ENCODE data around the gene THOP1.

The THOP1 gene

GRCh38 chr19:2853015-2853606 is 67.8 kb downstream of the THOP1 start:
- H3K4me3 ChIP-seq (ENCODE audit: control insufficient read depth, low read depth, low read length): no peak overlapping the region
- no peak for TF ChIP-seq CTCF (conservative IDR thresholded peaks at IDR 0.05; ENCODE audit: control insufficient read depth, insufficient read depth, low read depth, low read length)
- DNase-seq (ENCODE audit: low read depth): no peak

GRCh38 chr19:2854849-2855248 is 69.5 kb downstream of the THOP1 start:
- H3K4me3 ChIP-seq (ENCODE audit: control insufficient read depth, low read depth, low read length): no peak overlapping the region
- TF ChIP-seq CTCF (conservative IDR thresholded peaks at IDR 0.05; ENCODE audit: control insufficient read depth, insufficient read depth, low read depth, low read length): no peak
- DNase-seq (ENCODE audit: low read depth): no peak

- DNase-seq (ENCODE audit: low read depth): no peak
- H3K4me3 ChIP-seq (ENCODE audit: control insufficient read depth, low read depth, low read length): no peak overlapping the region
These were observed 71.3 kb downstream of the THOP1 start for GRCh38 chr19:2856457-2857050.

GRCh38 chr19:2858864-2859263 is 73.6 kb downstream of the THOP1 start:
- DNase-seq (ENCODE audit: low read depth): no peak
- TF ChIP-seq CTCF (conservative IDR thresholded peaks at IDR 0.05; ENCODE audit: control insufficient read depth, insufficient read depth, low read depth, low read length): no peak
- H3K4me3 ChIP-seq (ENCODE audit: control insufficient read depth, low read depth, low read length): no peak overlapping the region

More at GRCh38 chr19:2856457-2857050, 71.3 kb downstream of the THOP1 start:
- TF ChIP-seq CTCF (conservative IDR thresholded peaks at IDR 0.05; ENCODE audit: control insufficient read depth, insufficient read depth, low read depth, low read length): no peak

- no peak for DNase-seq (ENCODE audit: low read depth)
- H3K4me3 ChIP-seq (ENCODE audit: control insufficient read depth, low read depth, low read length): no peak overlapping the region
- TF ChIP-seq CTCF (conservative IDR thresholded peaks at IDR 0.05; ENCODE audit: control insufficient read depth, insufficient read depth, low read depth, low read length): no peak
These were observed 78.5 kb downstream of the THOP1 start for GRCh38 chr19:2863816-2864215.

All from fibroblast of mammary gland (primary cell).